HepG2 (cell line): ENCODE data around the gene TBC1D16. TPM values are rescaled to one million over a fixed set of nuclear protein-coding genes. Genes with fewer than 3 reads are reported as not detected.

Experiments
- ARID2 ChIP-seq: sonication (generic); formaldehyde crosslinking; IDR thresholded peaks from 2 replicates; pipeline ENCODE4 v1.8.1; 2022; ENCODE audit warnings: mild to moderate bottlenecking, missing genetic modification reagents, borderline replicate concordance
- ARNT ChIP-seq: fragments of 450-650 bp; IDR thresholded peaks from 2 replicates; pipeline ENCODE4 v1.6.1; 2017
- CC2D1A ChIP-seq: sonication (generic); formaldehyde crosslinking; IDR thresholded peaks from 2 replicates; pipeline ENCODE4 v1.8.1; 2023; ENCODE audit warnings: mild to moderate bottlenecking, missing genetic modification reagents
- GATAD1 ChIP-seq: IDR thresholded peaks from 2 replicates; pipeline ENCODE4 v1.6.1; 2016; ENCODE audit warnings: missing genetic modification reagents, missing compliant biosample characterization
- MED1 ChIP-seq: sonication (generic); formaldehyde crosslinking; IDR thresholded peaks from 2 replicates; pipeline ENCODE4 v1.4.0; 2020; ENCODE audit warnings: missing genetic modification reagents
- PAF1 ChIP-seq: IDR thresholded peaks from 2 replicates; pipeline ENCODE4 v1.6.1; 2016; ENCODE audit warnings: missing genetic modification reagents, missing compliant biosample characterization
- RARA ChIP-seq: IDR thresholded peaks from 2 replicates; pipeline ENCODE4 v1.6.1; 2016; ENCODE audit warnings: missing genetic modification reagents, missing compliant biosample characterization
- RARG ChIP-seq: sonication (generic); formaldehyde crosslinking; IDR thresholded peaks from 2 replicates; pipeline ENCODE4 v1.4.0; 2020; ENCODE audit warnings: low read depth, mild to moderate bottlenecking, missing genetic modification reagents
- SALL1 ChIP-seq: sonication (generic); formaldehyde crosslinking; IDR thresholded peaks from 2 replicates; pipeline ENCODE4 v1.8.0; 2022; ENCODE audit warnings: mild to moderate bottlenecking, missing genetic modification reagents
- STAG1 ChIP-seq: sonication (generic); formaldehyde crosslinking; IDR thresholded peaks from 2 replicates; pipeline ENCODE4 v1.4.0; 2020; ENCODE audit warnings: missing genetic modification reagents
- ZNF10 ChIP-seq: sonication (generic); formaldehyde crosslinking; IDR thresholded peaks from 2 replicates; pipeline ENCODE4 v1.4.0; 2020; ENCODE audit warnings: mild to moderate bottlenecking, low read depth, missing genetic modification reagents, borderline replicate concordance
- ZNF136 ChIP-seq: sonication (generic); formaldehyde crosslinking; IDR thresholded peaks from 2 replicates; pipeline ENCODE4 v1.8.1; 2022; ENCODE audit warnings: low read depth, mild to moderate bottlenecking, moderate library complexity, missing genetic modification reagents
- ZNF232 ChIP-seq: sonication (generic); formaldehyde crosslinking; IDR thresholded peaks from 2 replicates; pipeline ENCODE4 v1.4.0; 2020; ENCODE audit warnings: missing genetic modification reagents, borderline replicate concordance
- ZNF468 ChIP-seq: sonication (generic); formaldehyde crosslinking; IDR thresholded peaks from 2 replicates; pipeline ENCODE4 v1.8.0; 2022; ENCODE audit warnings: mild to moderate bottlenecking, moderate library complexity, missing genetic modification reagents
- ZNF530 ChIP-seq: sonication (generic); formaldehyde crosslinking; IDR thresholded peaks from 2 replicates; pipeline ENCODE4 v1.5.0; 2020; ENCODE audit warnings: low read depth, mild to moderate bottlenecking, missing genetic modification reagents
- ZNF605 ChIP-seq: sonication (generic); formaldehyde crosslinking; IDR thresholded peaks from 2 replicates; pipeline ENCODE4 v1.8.0; 2022; ENCODE audit warnings: mild to moderate bottlenecking, missing genetic modification reagents
- polyA plus RNA-seq, 8 experiments: library from polyadenylated mRNA; depleted of rRNA in 3 of 8; stranded (reverse) in 7 of 8; unstranded in 1 of 8; fragments of >200 nt; fragmentation: Illumina TruSeq in 4 of 8; extraction: Trizol in 4 of 8; gene quantifications; 2 replicates each; pipeline versions ENCODE4 v1.2.1 to v1.2.3, GENCODE V29; 2011 to 2016; ENCODE audit warnings: low read depth in 4 of 8, missing spikeins in 1 of 8, mixed read lengths in 1 of 8; ENCODE audit not compliant: insufficient read depth in 1 of 8
- total RNA-seq, 5 experiments: library from RNA; depleted of rRNA; stranded (reverse); fragments of >200 nt; fragmentation: Illumina TruSeq; extraction: Trizol; gene quantifications; 2 replicates each; pipeline ENCODE4 v1.2.3, GENCODE V29; 2016; ENCODE audit warnings: low read depth in 1 of 5
- TF ChIP-seq, protein P1 (sequence below): sonication (generic); formaldehyde crosslinking; IDR thresholded peaks from 2 replicates; pipeline ENCODE4 v1.5.1; 2020; ENCODE audit warnings: mild to moderate bottlenecking, missing genetic modification reagents
- TF ChIP-seq, protein P2 (sequence below): IDR thresholded peaks from 2 replicates; pipeline ENCODE4 v1.6.1; 2016
- TF ChIP-seq, protein P3 (sequence below): sonication (generic); formaldehyde crosslinking; IDR thresholded peaks from 2 replicates; pipeline ENCODE4 v1.5.1; 2020; ENCODE audit warnings: missing genetic modification reagents, mild to moderate bottlenecking, borderline replicate concordance
- TF ChIP-seq, protein P4 (sequence below): sonication (generic); formaldehyde crosslinking; IDR thresholded peaks from 2 replicates; pipeline ENCODE4 v1.8.0; 2022; ENCODE audit warnings: missing genetic modification reagents, mild to moderate bottlenecking, inconsistent platforms, borderline replicate concordance
- TF ChIP-seq, protein P5 (sequence below): IDR thresholded peaks from 2 replicates; pipeline ENCODE4 v1.6.1; 2016; ENCODE audit warnings: low read depth

TBC1D16 gene
- total and polyA plus RNA-seq, 2 of the 13 experiments (the other 11 are each of a cell fraction or from before 2014, with no cell fraction given), result 14.9 to 24.9 TPM

DNA sequence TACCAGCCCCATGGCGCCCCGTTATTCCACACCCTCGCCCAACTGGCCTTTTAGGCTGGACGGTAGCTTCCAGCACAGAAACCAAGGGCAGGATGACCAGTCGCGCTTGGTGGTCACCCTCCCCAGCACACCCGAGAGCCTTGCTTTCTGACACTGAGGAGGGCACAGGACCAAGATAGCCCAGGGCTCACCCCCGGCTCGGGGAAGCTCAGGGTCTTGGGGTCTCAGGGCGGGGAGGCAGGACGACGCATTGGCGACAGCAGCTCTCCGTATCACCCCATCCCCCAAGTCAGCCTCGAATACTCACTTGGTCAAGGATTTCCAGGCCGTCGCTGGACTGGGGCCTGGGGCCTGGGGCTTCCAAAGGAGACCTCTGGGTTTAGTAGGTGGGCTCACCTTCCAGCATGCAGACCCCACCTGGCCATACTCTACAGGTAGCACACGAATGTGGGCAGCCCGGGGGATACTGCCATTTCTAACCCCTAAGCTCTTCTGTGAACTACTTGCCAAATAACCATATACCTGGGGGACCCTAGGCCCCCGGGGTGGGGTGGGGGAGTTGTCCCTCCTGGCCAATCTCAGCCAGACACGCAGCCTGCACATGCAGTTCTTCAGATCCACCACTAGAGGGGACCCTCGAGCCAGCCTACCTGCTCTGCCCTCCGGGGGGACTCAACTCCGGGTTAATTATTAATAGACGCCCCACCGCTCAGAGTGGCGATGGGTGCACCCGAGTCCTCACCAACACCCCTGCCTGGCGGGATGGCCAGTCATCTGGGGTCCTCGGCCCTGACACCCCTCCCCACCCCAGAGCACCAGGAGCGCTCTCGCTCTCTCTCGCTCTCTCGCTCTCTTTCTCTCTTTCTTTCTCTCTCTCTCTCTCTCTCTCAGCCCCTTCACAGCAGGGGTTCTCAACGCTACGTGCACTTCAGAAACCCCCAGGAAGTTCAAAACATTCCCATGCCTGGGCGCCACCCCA lies 30.0 kb downstream of the TBC1D16 start (continued):
- TF ChIP-seq, protein P1, sequence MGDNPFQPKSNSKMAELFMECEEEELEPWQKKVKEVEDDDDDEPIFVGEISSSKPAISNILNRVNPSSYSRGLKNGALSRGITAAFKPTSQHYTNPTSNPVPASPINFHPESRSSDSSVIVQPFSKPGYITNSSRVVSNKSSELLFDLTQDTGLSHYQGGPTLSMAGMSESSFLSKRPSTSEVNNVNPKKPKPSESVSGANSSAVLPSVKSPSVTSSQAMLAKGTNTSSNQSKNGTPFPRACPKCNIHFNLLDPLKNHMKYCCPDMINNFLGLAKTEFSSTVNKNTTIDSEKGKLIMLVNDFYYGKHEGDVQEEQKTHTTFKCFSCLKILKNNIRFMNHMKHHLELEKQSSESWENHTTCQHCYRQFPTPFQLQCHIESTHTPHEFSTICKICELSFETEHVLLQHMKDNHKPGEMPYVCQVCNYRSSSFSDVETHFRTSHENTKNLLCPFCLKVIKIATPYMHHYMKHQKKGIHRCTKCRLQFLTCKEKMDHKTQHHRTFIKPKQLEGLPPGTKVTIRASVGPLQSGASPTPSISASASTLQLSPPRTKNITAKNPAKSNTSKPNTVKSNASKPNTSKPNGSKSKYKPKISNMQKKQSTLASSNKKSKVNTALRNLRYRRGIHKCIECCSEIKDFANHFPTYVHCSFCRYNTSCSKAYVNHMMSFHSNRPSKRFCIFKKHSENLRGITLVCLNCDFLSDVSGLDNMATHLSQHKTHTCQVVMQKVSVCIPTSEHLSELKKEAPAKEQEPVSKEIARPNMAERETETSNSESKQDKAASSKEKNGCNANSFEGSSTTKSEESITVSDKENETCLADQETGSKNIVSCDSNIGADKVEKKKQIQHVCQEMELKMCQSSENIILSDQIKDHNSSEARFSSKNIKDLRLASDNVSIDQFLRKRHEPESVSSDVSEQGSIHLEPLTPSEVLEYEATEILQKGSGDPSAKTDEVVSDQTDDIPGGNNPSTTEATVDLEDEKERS, result 0 out of 2 replicates have a peak, but pooled peaks have one; percentile 66
- peak; percentile 47; the same call in 1 of the 2 replicates for TF ChIP-seq CC2D1A
- TF ChIP-seq, protein P2, sequence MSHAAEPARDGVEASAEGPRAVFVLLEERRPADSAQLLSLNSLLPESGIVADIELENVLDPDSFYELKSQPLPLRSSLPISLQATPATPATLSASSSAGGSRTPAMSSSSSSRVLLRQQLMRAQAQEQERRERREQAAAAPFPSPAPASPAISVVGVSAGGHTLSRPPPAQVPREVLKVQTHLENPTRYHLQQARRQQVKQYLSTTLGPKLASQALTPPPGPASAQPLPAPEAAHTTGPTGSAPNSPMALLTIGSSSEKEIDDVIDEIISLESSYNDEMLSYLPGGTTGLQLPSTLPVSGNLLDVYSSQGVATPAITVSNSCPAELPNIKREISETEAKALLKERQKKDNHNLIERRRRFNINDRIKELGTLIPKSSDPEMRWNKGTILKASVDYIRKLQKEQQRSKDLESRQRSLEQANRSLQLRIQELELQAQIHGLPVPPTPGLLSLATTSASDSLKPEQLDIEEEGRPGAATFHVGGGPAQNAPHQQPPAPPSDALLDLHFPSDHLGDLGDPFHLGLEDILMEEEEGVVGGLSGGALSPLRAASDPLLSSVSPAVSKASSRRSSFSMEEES (CRISPR knock-in tag), result 0 out of 2 replicates have a peak, but pooled peaks have one; percentile 46
- TF ChIP-seq STAG1, result peak; percentile 91
- TF ChIP-seq GATAD1 (CRISPR knock-in tag), result peak; percentile 52
- TF ChIP-seq ZNF136 (CRISPR knock-in tag), result no peak
- TF ChIP-seq PAF1 (CRISPR knock-in tag), result no peak
- TF ChIP-seq, protein P3, sequence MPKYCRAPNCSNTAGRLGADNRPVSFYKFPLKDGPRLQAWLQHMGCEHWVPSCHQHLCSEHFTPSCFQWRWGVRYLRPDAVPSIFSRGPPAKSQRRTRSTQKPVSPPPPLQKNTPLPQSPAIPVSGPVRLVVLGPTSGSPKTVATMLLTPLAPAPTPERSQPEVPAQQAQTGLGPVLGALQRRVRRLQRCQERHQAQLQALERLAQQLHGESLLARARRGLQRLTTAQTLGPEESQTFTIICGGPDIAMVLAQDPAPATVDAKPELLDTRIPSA (CRISPR knock-in tag), result 0 out of 2 replicates have a peak, but pooled peaks have one; percentile 33
- no peak for TF ChIP-seq ARNT
- TF ChIP-seq ZNF10 (CRISPR knock-in tag), result 0 out of 2 replicates have a peak, but pooled peaks have one; percentile 56
- TF ChIP-seq SALL1, result 0 out of 2 replicates have a peak, but pooled peaks have one; percentile 45
- no peak for TF ChIP-seq ZNF530
- TF ChIP-seq RARA (CRISPR knock-in tag), result 0 out of 2 replicates have a peak, but pooled peaks have one; percentile 13
- TF ChIP-seq ZNF232, result peak; percentile 77; the same call in 1 of the 2 replicates
- TF ChIP-seq, protein P4, sequence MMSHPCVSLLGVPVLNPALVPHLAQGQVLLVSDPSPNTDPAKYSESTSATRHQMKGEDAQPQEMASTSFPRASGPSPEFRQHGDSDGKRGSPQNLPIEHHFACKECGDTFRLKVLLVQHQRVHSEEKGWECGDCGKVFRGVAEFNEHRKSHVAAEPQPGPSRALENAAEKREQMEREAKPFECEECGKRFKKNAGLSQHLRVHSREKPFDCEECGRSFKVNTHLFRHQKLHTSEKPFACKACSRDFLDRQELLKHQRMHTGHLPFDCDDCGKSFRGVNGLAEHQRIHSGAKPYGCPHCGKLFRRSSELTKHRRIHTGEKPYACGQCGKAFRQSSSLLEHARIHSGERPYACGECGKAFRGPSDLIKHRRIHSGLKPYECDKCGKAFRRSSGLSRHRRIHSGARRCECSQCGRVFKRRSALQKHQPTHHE (CRISPR knock-in tag), result peak; percentile 44; the same call in 1 of the 2 replicates
- no peak for TF ChIP-seq RARG (CRISPR knock-in tag)
- TF ChIP-seq ZNF468 (CRISPR knock-in tag), result no peak
- TF ChIP-seq ZNF605, result peak; percentile 68
- peak; percentile 56 for TF ChIP-seq MED1 (CRISPR knock-in tag)
- TF ChIP-seq ARID2, result no peak
- TF ChIP-seq, protein P5, sequence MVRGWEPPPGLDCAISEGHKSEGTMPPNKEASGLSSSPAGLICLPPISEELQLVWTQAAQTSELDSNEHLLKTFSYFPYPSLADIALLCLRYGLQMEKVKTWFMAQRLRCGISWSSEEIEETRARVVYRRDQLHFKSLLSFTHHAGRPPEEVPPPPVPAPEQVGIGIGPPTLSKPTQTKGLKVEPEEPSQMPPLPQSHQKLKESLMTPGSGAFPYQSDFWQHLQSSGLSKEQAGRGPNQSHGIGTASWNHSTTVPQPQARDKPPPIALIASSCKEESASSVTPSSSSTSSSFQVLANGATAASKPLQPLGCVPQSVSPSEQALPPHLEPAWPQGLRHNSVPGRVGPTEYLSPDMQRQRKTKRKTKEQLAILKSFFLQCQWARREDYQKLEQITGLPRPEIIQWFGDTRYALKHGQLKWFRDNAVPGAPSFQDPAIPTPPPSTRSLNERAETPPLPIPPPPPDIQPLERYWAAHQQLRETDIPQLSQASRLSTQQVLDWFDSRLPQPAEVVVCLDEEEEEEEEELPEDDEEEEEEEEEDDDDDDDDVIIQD (CRISPR knock-in tag), result peak; percentile 30; the same call in 1 of the 2 replicates
